Keratinocyte (primary cell): ENCODE measurements around the gene POPDC2. TPM values are rescaled to one million over a fixed set of nuclear protein-coding genes. Genes with fewer than 3 reads are reported as not detected.

ENCODE experiments used
- DNase-seq: peaks from one replicate; pipeline ENCODE4 v3.0.0-alpha.2; 2011; ENCODE audit warnings: low read depth, missing footprints, low spot score
- FAIRE-seq: peaks from 2 replicates; lab custom pipeline; 2011; peaks lifted over from hg19 to GRCh38; lab: Jason Lieb, UNC
- H2AFZ ChIP-seq: 2 replicates; pipeline ENCODE4 v1.6.0; 2012; ENCODE audit warnings: low read length, control low read depth, inconsistent platforms; ENCODE audit not compliant: control insufficient read depth
- H3K27ac ChIP-seq: 2 replicates; pipeline ENCODE4 v1.5.1; 2011; ENCODE audit warnings: low read length; ENCODE audit not compliant: control insufficient read depth, insufficient read depth
- H3K27me3 ChIP-seq: 3 replicates; pipeline ENCODE4 v1.6.0; 2011; ENCODE audit warnings: low read length; ENCODE audit not compliant: control insufficient read depth, insufficient read depth; ENCODE audit errors: extremely low read depth
- H3K36me3 ChIP-seq, 2 experiments: 2 replicates in 1 of 2; 3 replicates in 1 of 2; pipeline ENCODE4 v1.5.1; 2011; ENCODE audit warnings: low read length in 2 of 2, mild to moderate bottlenecking in 1 of 2; ENCODE audit not compliant: control insufficient read depth in 2 of 2, insufficient read depth in 2 of 2; ENCODE audit errors: extremely low read depth in 1 of 2
- H3K4me1 ChIP-seq: 3 replicates; pipeline ENCODE4 v1.5.1; 2011; ENCODE audit warnings: low read length; ENCODE audit not compliant: control insufficient read depth, insufficient read depth; ENCODE audit errors: extremely low read depth
- H3K4me2 ChIP-seq: 3 replicates; pipeline ENCODE4 v1.6.0; 2011; ENCODE audit warnings: low read depth, low read length; ENCODE audit not compliant: control insufficient read depth, insufficient read depth; ENCODE audit errors: extremely low read depth
- H3K4me3 ChIP-seq, 3 experiments: fragments of 200-600 bp in 1 of 3; sonication (generic) in 1 of 3; 2 replicates in 2 of 3; 3 replicates in 1 of 3; pipeline ENCODE4 v1.5.1; 2011 to 2016; ENCODE audit warnings: low read length in 3 of 3, mild to moderate bottlenecking in 3 of 3, control low read depth in 2 of 3, inconsistent platforms in 1 of 3, low read depth in 1 of 3, mixed read lengths in 1 of 3, mixed run types in 1 of 3, moderate library complexity in 1 of 3; ENCODE audit not compliant: control insufficient read depth in 2 of 3, insufficient read depth in 2 of 3; ENCODE audit errors: extremely low read depth in 1 of 3
- H3K79me2 ChIP-seq: 2 replicates; pipeline ENCODE4 v1.6.0; 2012; ENCODE audit warnings: low read length; ENCODE audit not compliant: control insufficient read depth, insufficient read depth
- H3K9ac ChIP-seq: 3 replicates; pipeline ENCODE4 v1.6.0; 2011; ENCODE audit warnings: low read length; ENCODE audit not compliant: control insufficient read depth, insufficient read depth; ENCODE audit errors: extremely low read depth
- H3K9me1 ChIP-seq: 3 replicates; pipeline ENCODE4 v1.6.0; 2011; ENCODE audit warnings: low read length; ENCODE audit not compliant: control insufficient read depth, insufficient read depth; ENCODE audit errors: extremely low read depth
- H3K9me3 ChIP-seq: 2 replicates; pipeline ENCODE4 v1.5.1; 2012; ENCODE audit warnings: low read depth, low read length; ENCODE audit not compliant: control insufficient read depth
- H4K20me1 ChIP-seq: 3 replicates; pipeline ENCODE4 v1.6.0; 2011; ENCODE audit warnings: low read length; ENCODE audit not compliant: control insufficient read depth, insufficient read depth; ENCODE audit errors: extremely low read depth
- CTCF ChIP-seq, 3 experiments: IDR thresholded peaks in 1 of 3; conservative IDR thresholded peaks in 1 of 3; optimal IDR thresholded peaks in 1 of 3; 2 replicates in 2 of 3; 3 replicates in 1 of 3; pipeline versions ENCODE3 to v1.5.1; 2011; ENCODE audit warnings: low read length in 3 of 3, mild to moderate bottlenecking in 3 of 3, moderate library complexity in 2 of 3, control low read depth in 1 of 3, inconsistent platforms in 1 of 3; ENCODE audit not compliant: insufficient read depth in 2 of 3; ENCODE audit errors: extremely low read depth in 1 of 3
- EZH2 ChIP-seq: IDR thresholded peaks from one replicate; pipeline ENCODE4 v1.6.1; 2012; ENCODE audit warnings: inconsistent platforms, mild to moderate bottlenecking, low read length, moderate library complexity
- dilution Hi-C: fragments of 300-500 bp; cut with MboI; formaldehyde crosslinking; loops from one replicate; pipeline ENCODE4 v1.7.0; 2020; ENCODE audit warnings: low sequenced_read_pairs; ENCODE audit not compliant: extremely low pct_ligation_motif_present
- polyA plus RNA-seq, 5 experiments: library from polyadenylated mRNA; depleted of rRNA in 3 of 5; stranded (reverse) in 3 of 5; stranded (forward) in 1 of 5; unstranded in 1 of 5; fragments of >200 nt; gene quantifications; 1 replicate in 1 of 5; 2 replicates in 3 of 5; 3 replicates in 1 of 5; pipeline versions ENCODE4 v1.2.1 to v1.2.3, GENCODE V29; 2011 to 2012; ENCODE audit warnings: missing spikeins in 2 of 5, low read depth in 1 of 5, low replicate concordance in 1 of 5

Gene POPDC2
- polyA plus RNA-seq, 1 donor (not counting 4 experiments of a cell fraction or from before 2014, with no cell fraction given), result 0.87 TPM

- H3K4me2 ChIP-seq, result no peak overlapping the region
- no peaks in the 10 kb centered on the region for H4K20me1 ChIP-seq
- H3K27ac ChIP-seq, result no peak overlapping the region
- no peak overlapping the region for H3K4me3 ChIP-seq
- no peak overlapping the region for H2AFZ ChIP-seq
- FAIRE-seq, result no peak
- no peaks in the 10 kb centered on the region for H3K79me2 ChIP-seq
- H3K9me3 ChIP-seq, result no peaks in the 10 kb centered on the region
- no peaks in the 10 kb centered on the region for H3K36me3 ChIP-seq
- no peaks in the 10 kb centered on the region for H3K9me1 ChIP-seq
- no peak overlapping the region for H3K9ac ChIP-seq
- no peaks in the 10 kb centered on the region for H3K4me1 ChIP-seq
- DNase-seq, result no peak
- TF ChIP-seq CTCF (optimal IDR thresholded peaks at IDR 0.05 in 1 of 3, IDR thresholded peaks at IDR 0.05 in 1 of 3, conservative IDR thresholded peaks at IDR 0.05 in 1 of 3; ENCODE audit: extremely low read depth in 1 of 3, insufficient read depth in 2 of 3, low read length in 3 of 3) (no peak), EZH2 (no peak)
- dilution Hi-C loops, result no loop called here
- H3K27me3 ChIP-seq, result peaks cover 6% of the 10 kb centered on the region
Observed at GRCh38 chr3:119628816-119629445, 31.5 kb downstream of the POPDC2 start.

GRCh38 chr3:119628390-119628789 lies 32.0 kb downstream of the POPDC2 start:
- H3K9me3 ChIP-seq, result no peaks in the 10 kb centered on the region
- dilution Hi-C loops, result no loop called here
- H4K20me1 ChIP-seq, result no peaks in the 10 kb centered on the region
- H3K27me3 ChIP-seq, result peaks cover 6% of the 10 kb centered on the region
- TF ChIP-seq EZH2, result no peak
- TF ChIP-seq CTCF (optimal IDR thresholded peaks at IDR 0.05 in 1 of 3, IDR thresholded peaks at IDR 0.05 in 1 of 3, conservative IDR thresholded peaks at IDR 0.05 in 1 of 3; ENCODE audit: extremely low read depth in 1 of 3, insufficient read depth in 2 of 3, low read length in 3 of 3), result no peak
- no peak for DNase-seq
- no peaks in the 10 kb centered on the region for H3K4me1 ChIP-seq
- no peaks in the 10 kb centered on the region for H3K36me3 ChIP-seq
- FAIRE-seq, result no peak
- H2AFZ ChIP-seq, result no peak overlapping the region
- no peaks in the 10 kb centered on the region for H3K9me1 ChIP-seq
- no peak overlapping the region for H3K4me2 ChIP-seq
- H3K27ac ChIP-seq, result no peak overlapping the region
- no peaks in the 10 kb centered on the region for H3K79me2 ChIP-seq
- no peak overlapping the region for H3K9ac ChIP-seq
- H3K4me3 ChIP-seq, result no peak overlapping the region
